Naive thymus-derived CD4-positive, alpha-beta T cell (primary cell): ENCODE data around the gene CD300H. TPM values are rescaled to one million over a fixed set of nuclear protein-coding genes. Genes with fewer than 3 reads are reported as not detected.
A peak's percentile ranks its signal among the peaks of the same experiment; 100 is the strongest.

ENCODE experiments used
- ATAC-seq: fragments of 150-1000 bp; cut with Tn5 transposase; 2 replicates; pipeline ENCODE4 v1.10.0; 2021; ENCODE audit warnings: mild to moderate bottlenecking, moderate library complexity
- CTCF ChIA-PET: fragments of 350-600 bp; sonication (Branson Sonifier 250); formaldehyde crosslinking; loops from one replicate; lab custom pipeline; 2021; ENCODE audit warnings: antibody characterized with exemption; lab: Charles Lee
- POLR2A ChIA-PET: fragments of 350-600 bp; sonication (Branson Sonifier 250); formaldehyde crosslinking; loops from one replicate; lab custom pipeline; 2021; ENCODE audit warnings: antibody characterized with exemption, inconsistent platforms; lab: Charles Lee
- DNase-seq, 9 donors: peaks; one replicate each; pipeline versions ENCODE4 v3.0.0 to v3.0.0-alpha.2; 2020 to 2022; ENCODE audit warnings: mixed read lengths in 1 of 9
- H3K27ac ChIP-seq: one replicate; pipeline ENCODE4 v1.7.0; 2013; ENCODE audit warnings: mild to moderate bottlenecking, low read depth, low read length, moderate library complexity
- H3K27me3 ChIP-seq, 2 donors: one replicate each; pipeline ENCODE4 v1.7.0; 2013; ENCODE audit warnings: low read length in 2 of 2, mild to moderate bottlenecking in 2 of 2, moderate library complexity in 2 of 2; ENCODE audit not compliant: control insufficient read depth in 2 of 2, insufficient read depth in 2 of 2
- H3K36me3 ChIP-seq, 3 experiments: 1 replicate in 2 of 3; 2 replicates in 1 of 3; pipeline ENCODE4 v1.7.0; 2013; ENCODE audit warnings: low read length in 3 of 3, mild to moderate bottlenecking in 3 of 3, moderate library complexity in 1 of 3; ENCODE audit not compliant: insufficient read depth in 3 of 3, control insufficient read depth in 2 of 3
- H3K4me1 ChIP-seq, 2 donors: one replicate each; pipeline ENCODE4 v1.7.0; 2013; ENCODE audit warnings: low read length in 2 of 2, mild to moderate bottlenecking in 2 of 2, moderate library complexity in 1 of 2; ENCODE audit not compliant: control insufficient read depth in 2 of 2, insufficient read depth in 2 of 2
- H3K4me3 ChIP-seq: 2 replicates; pipeline ENCODE4 v1.7.0; 2013; ENCODE audit warnings: mild to moderate bottlenecking, low read length
- H3K9me3 ChIP-seq, 3 experiments: 1 replicate in 2 of 3; 2 replicates in 1 of 3; pipeline ENCODE4 v1.7.0; 2013; ENCODE audit warnings: low read length in 3 of 3; ENCODE audit not compliant: control insufficient read depth in 2 of 3
- H3K27ac Mint-ChIP-seq, 9 donors: one replicate each; pipeline ENCODE4 v1.8.0; 2020 to 2022; ENCODE audit warnings: mixed read lengths in 9 of 9, mild to moderate bottlenecking in 8 of 9, moderate library complexity in 5 of 9, inconsistent platforms in 2 of 9
- H3K27me3 Mint-ChIP-seq, 5 donors: one replicate each; pipeline ENCODE4 v1.8.0; 2021 to 2022; ENCODE audit warnings: mixed read lengths in 5 of 5, mild to moderate bottlenecking in 1 of 5
- H3K36me3 Mint-ChIP-seq, 5 donors: one replicate each; pipeline ENCODE4 v1.8.0; 2020 to 2022; ENCODE audit warnings: mixed read lengths in 5 of 5, mild to moderate bottlenecking in 3 of 5, inconsistent platforms in 1 of 5
- H3K4me1 Mint-ChIP-seq, 7 donors: one replicate each; pipeline ENCODE4 v1.8.0; 2020 to 2022; ENCODE audit warnings: mixed read lengths in 7 of 7, mild to moderate bottlenecking in 3 of 7, inconsistent platforms in 1 of 7
- H3K4me3 Mint-ChIP-seq, 10 donors: one replicate each; pipeline ENCODE4 v1.8.0; 2020 to 2022; ENCODE audit warnings: mild to moderate bottlenecking in 10 of 10, mixed read lengths in 10 of 10, moderate library complexity in 6 of 10, inconsistent platforms in 2 of 10
- H3K9me3 Mint-ChIP-seq, 11 donors: one replicate each; pipeline ENCODE4 v1.8.0; 2020 to 2022; ENCODE audit warnings: mixed read lengths in 11 of 11, mild to moderate bottlenecking in 4 of 11, inconsistent platforms in 1 of 11, moderate library complexity in 1 of 11
- intact Hi-C, 2 donors: fragments of 100-400 bp; cut with micrococcal nuclease; formaldehyde crosslinking; loops; one replicate each; pipeline ENCODE4 v1.15.1; 2023
- polyA plus RNA-seq, 2 donors: library from polyadenylated mRNA; unstranded; fragments of 300-500 nt; fragmentation: Illumina TruSeq; gene quantifications; one replicate each; pipeline ENCODE4 v1.2.3, GENCODE V29; 2021
- total RNA-seq, 6 experiments: library from RNA in 5 of 6; stranded (reverse) in 5 of 6; gene quantifications; 1 replicate in 5 of 6; 2 replicates in 1 of 6; pipeline ENCODE4 v1.2.3 and lab custom pipeline; 2021 to 2026

The CD300H gene
- total and polyA plus RNA-seq, 7 experiments from 2014 or later, result 0.72 to 18.3 TPM; not detected in 5

GRCh38 chr17:74592087-74592990 lies 25.0 kb upstream of the CD300H start, which contains the start of gene CD300LD:
Gene CD300LD, minus strand, starts transcription at chr17:74592283. Its CDS starts 81 bp downstream, at chr17:74592202.
- ChIA-PET CTCF (interaction anchor here (0.5 to 1.6 kb wide), 2 partner anchors 12 to 116 kb away, joined by 3 to 7 read pairs; no protein-coding TSS in a partner anchor), POLR2A (no interaction called here)
- peak in 5 of 9 donors; percentile 17 to 42 (median 31) for DNase-seq
- Mint-ChIP-seq H3K27ac (peak within 1 kb of the TSS in 8 of 9 donors; percentile 33 to 77 (median 70)), H3K27me3 (peaks cover 0 to 27% (median 5%) of the 10 kb centered on the region in 5 donors), H3K4me3 (peak within 1 kb of the TSS; percentile 21 to 76 (median 58)), H3K9me3 (peaks cover 0 to 2% (median 0%) of the 10 kb centered on the region in 11 donors), H3K36me3 (peaks cover 0 to 4% (median 0%) of the 10 kb centered on the region in 5 donors), H3K4me1 (peaks cover 8 to 20% (median 18%) of the 10 kb centered on the region in 7 donors)
- Histone ChIP-seq H3K27ac (no peak within 1 kb of the TSS), H3K9me3 (no peaks in the 10 kb centered on the region), H3K4me1 (peaks cover 0 to 14% of the 10 kb centered on the region in 2 donors), H3K27me3 (peaks cover 0 to 4% of the 10 kb centered on the region in 2 donors), H3K4me3 (no peak within 1 kb of the TSS), H3K36me3 (no peaks in the 10 kb centered on the region)
- intact Hi-C loops, result no loop called here
- peak; percentile 54 for ATAC-seq

GRCh38 chr17:74591503-74591902 lies 24.2 kb upstream of the CD300H start:
- DNase-seq (no peak), ATAC-seq (no peak)
- no peaks in the 10 kb centered on the region for H3K9me3 ChIP-seq
- peaks cover 0 to 2% (median 0%) of the 10 kb centered on the region in 11 donors for H3K9me3 Mint-ChIP-seq
- H3K4me3 ChIP-seq, result no peak overlapping the region
- H3K27ac ChIP-seq, result no peak overlapping the region
- ChIA-PET CTCF (interaction anchor here (0.5 to 1.6 kb wide), 3 partner anchors 12 to 115 kb away, joined by 3 to 7 read pairs (median 3); no protein-coding TSS in a partner anchor), POLR2A (interaction anchor here (1.0 kb wide), 1 partner anchor 25 kb away, joined by 3 read pairs; no protein-coding TSS in a partner anchor)
- H3K27me3 Mint-ChIP-seq, result peaks cover 0 to 24% (median 5%) of the 10 kb centered on the region in 5 donors
- H3K27me3 ChIP-seq, result peaks cover 0 to 4% of the 10 kb centered on the region in 2 donors
- H3K4me1 ChIP-seq, result peaks cover 0 to 14% of the 10 kb centered on the region in 2 donors
- peaks cover 0 to 4% (median 0%) of the 10 kb centered on the region in 5 donors for H3K36me3 Mint-ChIP-seq
- peak overlapping the region in 3 of 9 donors; percentile 57 to 77 (median 65) for H3K27ac Mint-ChIP-seq
- peak overlapping the region in 2 of 10 donors; percentile 57 to 68 for H3K4me3 Mint-ChIP-seq
- intact Hi-C loops, result no loop called here
- no peaks in the 10 kb centered on the region for H3K36me3 ChIP-seq
- H3K4me1 Mint-ChIP-seq, result peaks cover 6 to 20% (median 18%) of the 10 kb centered on the region in 7 donors

GRCh38 chr17:74585711-74586110 lies 18.4 kb upstream of the CD300H start:
- DNase-seq (no peak), ATAC-seq (no peak)
- Histone ChIP-seq H3K27me3 (no peaks in the 10 kb centered on the region), H3K36me3 (no peaks in the 10 kb centered on the region), H3K4me1 (no peaks in the 10 kb centered on the region), H3K9me3 (no peaks in the 10 kb centered on the region), H3K27ac (no peak overlapping the region), H3K4me3 (no peak overlapping the region)
- POLR2A ChIA-PET, result no interaction called here
- Mint-ChIP-seq H3K27me3 (peaks cover 0 to 22% (median 3%) of the 10 kb centered on the region in 5 donors), H3K4me3 (no peak overlapping the region), H3K4me1 (peaks cover 0 to 3% (median under 1%) of the 10 kb centered on the region in 7 donors), H3K9me3 (peaks cover 0 to 15% (median 3%) of the 10 kb centered on the region in 11 donors), H3K36me3 (peaks cover 0 to 9% (median 3%) of the 10 kb centered on the region in 5 donors), H3K27ac (no peak overlapping the region)
- intact Hi-C loops, result no loop called here
- CTCF ChIA-PET, result no interaction called here

GRCh38 chr17:74584292-74585060 lies 17.2 kb upstream of the CD300H start:
- no peak overlapping the region for H3K27ac Mint-ChIP-seq
- H3K27ac ChIP-seq, result no peak overlapping the region
- H3K36me3 ChIP-seq, result no peaks in the 10 kb centered on the region
- no peak overlapping the region for H3K4me3 Mint-ChIP-seq
- H3K36me3 Mint-ChIP-seq, result peaks cover 0 to 9% (median 3%) of the 10 kb centered on the region in 5 donors
- H3K4me1 Mint-ChIP-seq, result peaks cover 7 to 16% (median 10%) of the 10 kb centered on the region in 7 donors
- POLR2A ChIA-PET, result no interaction called here
- CTCF ChIA-PET, result no interaction called here
- H3K27me3 Mint-ChIP-seq, result peaks cover 0 to 22% (median 0%) of the 10 kb centered on the region in 5 donors
- peaks cover 0 to 4% of the 10 kb centered on the region in 2 donors for H3K4me1 ChIP-seq
- no peaks in the 10 kb centered on the region for H3K9me3 ChIP-seq
- peaks cover 0 to 15% (median 3%) of the 10 kb centered on the region in 11 donors for H3K9me3 Mint-ChIP-seq
- intact Hi-C loops, result no loop called here
- ATAC-seq (no peak), DNase-seq (no peak)
- no peaks in the 10 kb centered on the region for H3K27me3 ChIP-seq
- H3K4me3 ChIP-seq, result no peak overlapping the region

- Histone ChIP-seq H3K27ac (no peak overlapping the region), H3K9me3 (no peaks in the 10 kb centered on the region), H3K4me3 (no peak overlapping the region), H3K4me1 (peaks cover 0 to 4% of the 10 kb centered on the region in 2 donors), H3K27me3 (no peaks in the 10 kb centered on the region), H3K36me3 (no peaks in the 10 kb centered on the region)
- DNase-seq, result no peak
- intact Hi-C loops, result no loop called here
- ATAC-seq, result no peak
- H3K27ac Mint-ChIP-seq, result no peak overlapping the region
- H3K9me3 Mint-ChIP-seq, result peaks cover 0 to 15% (median 3%) of the 10 kb centered on the region in 11 donors
- H3K4me1 Mint-ChIP-seq, result peaks cover 10 to 21% (median 18%) of the 10 kb centered on the region in 7 donors
- peaks cover 0 to 15% (median 2%) of the 10 kb centered on the region in 5 donors for H3K36me3 Mint-ChIP-seq
- POLR2A ChIA-PET, result no interaction called here
- no peak overlapping the region for H3K4me3 Mint-ChIP-seq
- H3K27me3 Mint-ChIP-seq, result peaks cover 0 to 18% (median 0%) of the 10 kb centered on the region in 5 donors
- CTCF ChIA-PET, result no interaction called here
Measured at GRCh38 chr17:74582633-74583032, 15.3 kb upstream of the CD300H start.

GRCh38 chr17:74579900-74580299 lies 12.6 kb upstream of the CD300H start:
- Mint-ChIP-seq H3K9me3 (peaks cover 0 to 9% (median 4%) of the 10 kb centered on the region in 11 donors), H3K27ac (peak overlapping the region in 1 of 9 donors; percentile 71), H3K27me3 (peaks cover 5 to 9% (median 6%) of the 10 kb centered on the region in 5 donors), H3K4me3 (peak overlapping the region in 3 of 10 donors; percentile 17 to 54 (median 26)), H3K4me1 (peaks cover 10 to 21% (median 18%) of the 10 kb centered on the region in 7 donors), H3K36me3 (peaks cover 0 to 9% (median 2%) of the 10 kb centered on the region in 5 donors)
- no peaks in the 10 kb centered on the region for H3K36me3 ChIP-seq
- ATAC-seq, result no peak
- DNase-seq, result no peak
- H3K9me3 ChIP-seq, result no peaks in the 10 kb centered on the region
- H3K27me3 ChIP-seq, result no peaks in the 10 kb centered on the region
- peaks cover 0 to 4% of the 10 kb centered on the region in 2 donors for H3K4me1 ChIP-seq
- no peak overlapping the region for H3K4me3 ChIP-seq
- intact Hi-C loops, result no loop called here
- POLR2A ChIA-PET, result no interaction called here
- no peak overlapping the region for H3K27ac ChIP-seq
- CTCF ChIA-PET, result no interaction called here
